Lung (tissue), 12 donors: ENCODE results near the gene IQCE. TPM values are rescaled to one million over a fixed set of nuclear protein-coding genes. Genes with fewer than 3 reads are reported as not detected.

Experiments used
- ATAC-seq: fragments of 200-7000 bp; cut with Tn5 transposase; one replicate; pipeline ENCODE4 v1.9.1; 2020; ENCODE audit warnings: moderate number of reproducible peaks; ENCODE audit not compliant: insufficient read depth, low FRiP score
- DNase-seq, 3 donors: peaks; one replicate each; pipeline ENCODE4 v3.0.0-alpha.2; 2013 to 2017
- H3K27ac ChIP-seq, 2 donors: one replicate each; pipeline ENCODE4 v1.5.1; 2013; ENCODE audit warnings: mild to moderate bottlenecking in 2 of 2, moderate library complexity in 2 of 2, control low read depth in 1 of 2, inconsistent platforms in 1 of 2, low read depth in 1 of 2, low read length in 1 of 2
- H3K27me3 ChIP-seq, 3 donors: one replicate each; pipeline ENCODE4 v1.5.1; 2013; ENCODE audit warnings: low read length in 2 of 3; ENCODE audit not compliant: control insufficient read depth in 3 of 3, insufficient read depth in 3 of 3
- H3K36me3 ChIP-seq, 4 donors: one replicate each; pipeline ENCODE4 v1.5.1; 2013; ENCODE audit warnings: low read length in 4 of 4, mild to moderate bottlenecking in 1 of 4, moderate library complexity in 1 of 4; ENCODE audit not compliant: control insufficient read depth in 4 of 4, insufficient read depth in 4 of 4
- H3K4me1 ChIP-seq, 5 donors: one replicate each; pipeline ENCODE4 v1.5.1; 2013; ENCODE audit warnings: low read length in 5 of 5, mild to moderate bottlenecking in 2 of 5, moderate library complexity in 1 of 5; ENCODE audit not compliant: control insufficient read depth in 5 of 5, insufficient read depth in 5 of 5
- H3K4me3 ChIP-seq: one replicate; pipeline ENCODE4 v1.5.1; 2013; ENCODE audit warnings: mild to moderate bottlenecking, control low read depth, moderate library complexity
- H3K9ac ChIP-seq, 2 donors: one replicate each; pipeline ENCODE4 v1.5.1; 2013; ENCODE audit warnings: low read length in 2 of 2, control low read depth in 1 of 2; ENCODE audit not compliant: insufficient read depth in 1 of 2
- H3K9me3 ChIP-seq, 4 donors: one replicate each; pipeline ENCODE4 v1.5.1; 2013; ENCODE audit warnings: low read length in 3 of 4, mild to moderate bottlenecking in 1 of 4, moderate library complexity in 1 of 4; ENCODE audit not compliant: control insufficient read depth in 4 of 4, insufficient read depth in 3 of 4
- WGBS, 2 donors: extraction: QIAGEN DNeasy Blood & Tissue Kit; methylation state at CpG; one replicate each; pipeline ENCODE4 v1.1.7; 2013; 5-methylcytosine and 5-hydroxymethylcytosine counted together
- polyA plus RNA-seq, 2 donors: library from polyadenylated mRNA; stranded (reverse); fragments of 200-250 nt; gene quantifications; one replicate each; pipeline ENCODE4 v1.2.1, GENCODE V29; 2013
- total RNA-seq, 2 donors: library from RNA; depleted of rRNA in 1 of 2; stranded (reverse); fragments of >200 nt in 1 of 2; gene quantifications; one replicate each; pipeline ENCODE4 v1.2.1, GENCODE V29; 2014 to 2021
- TF ChIP-seq, protein P1 (sequence below): IDR thresholded peaks from 2 replicates; pipeline ENCODE4 v1.5.1; 2012; ENCODE audit warnings: mild to moderate bottlenecking; ENCODE audit errors: control extremely low read depth, extremely low read depth
- donor health status: control.
- donor health status: control.
- donor health status: Bipolar disorder and iron deficiency.
- donor health status: healthy.
- donor health status: DM: yes; HTN: yes; CAD: no.

Gene IQCE
- total and polyA plus RNA-seq, 4 donors = 8.1 to 29.0 (median 16.0) TPM

DNA sequence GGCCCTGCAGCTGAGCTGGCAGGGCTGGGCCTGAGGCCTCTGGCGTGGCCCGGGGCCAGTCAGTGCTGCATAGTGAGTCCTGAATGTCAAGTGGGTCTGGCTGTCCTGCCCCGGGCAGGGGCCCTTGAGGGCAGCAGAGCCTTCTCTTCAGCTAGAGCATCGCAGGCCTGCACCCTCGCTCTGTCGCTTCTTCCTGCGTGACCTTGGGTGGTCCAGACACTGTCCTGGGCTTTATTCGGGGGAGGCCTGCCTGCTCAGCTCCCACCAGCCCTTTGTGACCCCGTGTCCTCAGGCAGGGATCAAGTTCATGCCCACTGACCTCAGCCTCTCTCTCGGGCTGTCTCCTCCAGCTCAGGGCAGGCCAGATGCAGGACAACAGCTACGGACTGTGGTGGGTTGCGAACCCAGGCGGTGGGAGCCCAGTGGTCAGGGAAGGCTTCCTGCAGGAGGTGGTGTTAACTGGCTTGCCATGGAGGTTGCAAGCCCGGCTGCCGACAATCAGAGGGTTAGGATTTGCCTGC is 76.4 kb downstream of the IQCE start:
- H3K27ac ChIP-seq = no peak overlapping the region
- no peaks in the 10 kb centered on the region for H3K27me3 ChIP-seq
- DNase-seq (no peak), ATAC-seq (no peak)
- peaks cover 0 to 2% (median 0%) of the 10 kb centered on the region in 4 donors for H3K9me3 ChIP-seq
- H3K4me3 ChIP-seq = no peak overlapping the region
- H3K36me3 ChIP-seq = peaks cover 0 to 9% (median 3%) of the 10 kb centered on the region in 4 donors
- TF ChIP-seq, protein P1, sequence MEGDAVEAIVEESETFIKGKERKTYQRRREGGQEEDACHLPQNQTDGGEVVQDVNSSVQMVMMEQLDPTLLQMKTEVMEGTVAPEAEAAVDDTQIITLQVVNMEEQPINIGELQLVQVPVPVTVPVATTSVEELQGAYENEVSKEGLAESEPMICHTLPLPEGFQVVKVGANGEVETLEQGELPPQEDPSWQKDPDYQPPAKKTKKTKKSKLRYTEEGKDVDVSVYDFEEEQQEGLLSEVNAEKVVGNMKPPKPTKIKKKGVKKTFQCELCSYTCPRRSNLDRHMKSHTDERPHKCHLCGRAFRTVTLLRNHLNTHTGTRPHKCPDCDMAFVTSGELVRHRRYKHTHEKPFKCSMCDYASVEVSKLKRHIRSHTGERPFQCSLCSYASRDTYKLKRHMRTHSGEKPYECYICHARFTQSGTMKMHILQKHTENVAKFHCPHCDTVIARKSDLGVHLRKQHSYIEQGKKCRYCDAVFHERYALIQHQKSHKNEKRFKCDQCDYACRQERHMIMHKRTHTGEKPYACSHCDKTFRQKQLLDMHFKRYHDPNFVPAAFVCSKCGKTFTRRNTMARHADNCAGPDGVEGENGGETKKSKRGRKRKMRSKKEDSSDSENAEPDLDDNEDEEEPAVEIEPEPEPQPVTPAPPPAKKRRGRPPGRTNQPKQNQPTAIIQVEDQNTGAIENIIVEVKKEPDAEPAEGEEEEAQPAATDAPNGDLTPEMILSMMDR = no peak
- 95 to 98% methylated on average over 15 of the region's 15 CpGs for WGBS, 2 donors
- H3K4me1 ChIP-seq = peaks cover 10 to 50% (median 19%) of the 10 kb centered on the region in 5 donors
- H3K9ac ChIP-seq = peak overlapping the region in 1 of 2 donors; percentile 15

DNA sequence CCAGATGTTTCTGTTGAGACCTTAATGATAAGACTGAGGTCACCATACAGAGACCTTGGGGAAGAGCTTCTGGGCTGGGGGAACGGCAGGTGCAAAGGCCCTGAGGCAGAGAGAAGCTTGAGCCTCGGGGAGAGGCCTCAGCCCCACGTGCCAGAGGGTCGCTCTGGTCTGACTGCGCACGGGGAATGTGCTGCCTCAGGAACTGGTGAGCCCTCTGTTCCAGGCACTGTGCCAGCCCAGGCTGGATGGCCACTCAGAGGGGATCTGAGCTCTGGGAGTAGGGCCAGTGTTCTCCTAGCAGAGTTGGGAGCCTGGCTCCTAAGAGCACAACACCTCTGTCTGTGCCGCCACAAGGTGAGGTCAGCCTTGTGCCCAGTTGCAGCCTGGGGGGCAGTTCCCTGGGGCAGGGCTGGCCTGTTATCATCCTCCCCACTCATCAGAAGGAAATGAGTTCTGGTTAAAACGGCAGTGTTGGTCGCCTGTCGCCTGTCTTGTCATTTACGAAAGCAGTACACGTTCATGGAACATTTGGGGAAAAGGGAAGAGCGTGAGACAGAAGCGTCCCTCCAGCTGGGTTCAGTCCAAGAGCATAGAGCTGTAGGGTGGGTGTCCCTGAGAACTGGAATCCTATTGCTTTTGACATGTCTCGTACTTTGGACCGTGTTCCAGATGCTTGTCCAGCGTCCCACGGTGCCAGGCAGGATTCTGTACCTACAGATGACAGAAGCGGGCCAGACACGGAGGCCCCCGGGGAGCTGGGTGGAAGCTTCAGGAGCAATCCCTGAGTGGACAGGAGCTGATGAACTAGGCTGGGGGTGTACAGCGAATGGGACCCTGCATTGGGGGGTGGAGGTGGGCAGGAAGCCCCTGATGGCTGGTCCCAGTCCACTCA is 77.3 kb downstream of the IQCE start:
- Histone ChIP-seq H3K4me3 (no peak overlapping the region), H3K27me3 (no peaks in the 10 kb centered on the region), H3K9me3 (peaks cover 0 to 2% (median 0%) of the 10 kb centered on the region in 4 donors), H3K4me1 (peaks cover 10 to 57% (median 26%) of the 10 kb centered on the region in 5 donors), H3K36me3 (peaks cover 0 to 9% (median 3%) of the 10 kb centered on the region in 4 donors), H3K27ac (peak overlapping the region in 1 of 2 donors; percentile 17), H3K9ac (peak overlapping the region in 1 of 2 donors; percentile 34)
- ATAC-seq = no peak
- DNase-seq = peak; percentile 57 to 68 (median 67)
- WGBS, 2 donors = 69 to 75% methylated on average over 22 of the region's 22 CpGs
- TF ChIP-seq, protein P1 = no peak

DNA sequence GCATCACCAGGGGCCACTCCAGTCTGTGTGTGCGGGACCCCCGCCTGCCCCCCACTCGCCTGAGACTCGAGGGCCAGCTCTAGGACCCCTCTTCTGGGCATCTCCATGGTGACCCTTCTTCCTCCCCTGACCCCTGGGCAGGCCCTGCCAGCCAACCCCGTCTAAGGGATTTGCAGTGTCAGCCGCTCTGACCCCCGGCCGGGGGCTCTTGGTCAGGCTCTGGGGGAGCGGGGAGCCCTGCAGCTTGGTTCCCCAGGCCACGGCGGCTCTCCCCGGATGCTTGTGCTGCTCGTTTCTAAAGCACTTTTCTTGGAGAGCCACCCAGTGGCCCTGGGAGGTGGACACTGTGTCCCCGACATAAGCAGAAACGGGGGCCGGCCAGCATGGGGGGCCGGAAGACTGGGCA is 78.3 kb downstream of the IQCE start:
- H3K4me3 ChIP-seq = no peak overlapping the region
- 83 to 90% methylated on average over 17 of the region's 17 CpGs for WGBS, 2 donors
- H3K9me3 ChIP-seq = peaks cover 0 to 2% (median 0%) of the 10 kb centered on the region in 4 donors
- DNase-seq = no peak
- H3K27ac ChIP-seq = peak overlapping the region in 1 of 2 donors; percentile 39
- TF ChIP-seq, protein P1 = no peak
- H3K4me1 ChIP-seq = peaks cover 10 to 63% (median 30%) of the 10 kb centered on the region in 5 donors
- no peak for ATAC-seq
- peaks cover 0 to 9% (median 3%) of the 10 kb centered on the region in 4 donors for H3K36me3 ChIP-seq
- H3K9ac ChIP-seq = no peak overlapping the region
- no peaks in the 10 kb centered on the region for H3K27me3 ChIP-seq
